B cell (primary cell): ENCODE measurements around the gene TRPV5. TPM values are rescaled to one million over a fixed set of nuclear protein-coding genes. Genes with fewer than 3 reads are reported as not detected.

Experiments used
- ATAC-seq: fragments of 200-7000 bp; cut with Tn5 transposase; one replicate; pipeline ENCODE4 v1.10.0; 2021; ENCODE audit warnings: low read depth, mild to moderate bottlenecking, moderate number of reproducible peaks, moderate library complexity
- CTCF ChIA-PET: fragments of 350-600 bp; sonication (Branson Sonifier 250); formaldehyde crosslinking; loops from one replicate; lab custom pipeline; 2021; ENCODE audit warnings: antibody characterized with exemption, inconsistent platforms; lab: Charles Lee
- POLR2A ChIA-PET: fragments of 350-600 bp; sonication (Branson Sonifier 250); formaldehyde crosslinking; loops from one replicate; lab custom pipeline; 2021; ENCODE audit warnings: antibody characterized with exemption; lab: Charles Lee
- DNase-seq: peaks from one replicate; pipeline ENCODE4 v3.0.0; 2013
- H2AFZ ChIP-seq: 2 replicates; pipeline ENCODE4 v1.6.1; 2012; ENCODE audit warnings: mild to moderate bottlenecking, low read depth, low read length; ENCODE audit not compliant: insufficient read depth, poor library complexity, severe bottlenecking
- H3K27ac ChIP-seq, 2 donors: 1 replicate in 1 of 2; 2 replicates in 1 of 2; pipeline ENCODE4 v1.5.1; 2012 to 2013; ENCODE audit warnings: low read length in 2 of 2, mild to moderate bottlenecking in 2 of 2, moderate library complexity in 1 of 2
- H3K27me3 ChIP-seq, 4 experiments: fragments of 200-600 bp in 1 of 4; sonication (generic) in 1 of 4; replicated peaks in 1 of 4; 1 replicate in 2 of 4; 2 replicates in 2 of 4; pipeline versions ENCODE4 v1.6.1 to v1.7.0; 2013 to 2016; ENCODE audit warnings: low read length in 3 of 4, mild to moderate bottlenecking in 2 of 4, mixed read lengths in 1 of 4, moderate library complexity in 1 of 4; ENCODE audit not compliant: insufficient read depth in 4 of 4, control insufficient read depth in 3 of 4; ENCODE audit errors: control extremely low read depth in 1 of 4
- H3K36me3 ChIP-seq, 2 experiments: replicated peaks in 1 of 2; 1 replicate in 1 of 2; 2 replicates in 1 of 2; pipeline versions ENCODE4 v1.6.1 to v1.7.1; 2013; ENCODE audit warnings: low read length in 1 of 2; ENCODE audit not compliant: insufficient read depth in 2 of 2, control insufficient read depth in 1 of 2; ENCODE audit errors: control extremely low read depth in 1 of 2, extremely low read depth in 1 of 2
- H3K4me1 ChIP-seq, 2 donors: fragments of 200-600 bp in 1 of 2; sonication (generic) in 1 of 2; 1 replicate in 1 of 2; 2 replicates in 1 of 2; pipeline versions ENCODE4 v1.5.1 to v1.6.1; 2013 to 2017; ENCODE audit warnings: low read length in 2 of 2; ENCODE audit not compliant: control insufficient read depth in 2 of 2, insufficient read depth in 2 of 2
- H3K4me2 ChIP-seq: replicated peaks from 2 replicates; pipeline ENCODE3; 2012; ENCODE audit warnings: mild to moderate bottlenecking, low read depth, low read length; ENCODE audit not compliant: poor library complexity, severe bottlenecking
- H3K4me3 ChIP-seq, 5 experiments: fragments of 200-600 bp in 1 of 5; sonication (generic) in 1 of 5; 1 replicate in 3 of 5; 2 replicates in 2 of 5; pipeline versions ENCODE4 v1.5.1 to v1.7.0; 2011 to 2016; ENCODE audit warnings: low read length in 4 of 5, mild to moderate bottlenecking in 4 of 5, low read depth in 2 of 5, control low read depth in 1 of 5, moderate library complexity in 1 of 5; ENCODE audit not compliant: insufficient read depth in 1 of 5; ENCODE audit errors: control extremely low read depth in 1 of 5, extremely low read depth in 1 of 5
- H3K79me2 ChIP-seq: fragments of 200-600 bp; sonication (generic); one replicate; pipeline ENCODE4 v1.6.0; 2016; ENCODE audit warnings: low read length; ENCODE audit not compliant: control insufficient read depth, insufficient read depth
- H3K9ac ChIP-seq: fragments of 200-600 bp; sonication (generic); 2 replicates; pipeline ENCODE4 v1.6.1; 2017; ENCODE audit warnings: mild to moderate bottlenecking, low read length, moderate library complexity
- H3K9me3 ChIP-seq, 3 donors: one replicate each; pipeline versions ENCODE4 v1.6.1 to v1.7.1; 2013; ENCODE audit warnings: low read length in 2 of 3; ENCODE audit not compliant: control insufficient read depth in 2 of 3, insufficient read depth in 1 of 3; ENCODE audit errors: control extremely low read depth in 1 of 3
- H4K20me1 ChIP-seq: 2 replicates; pipeline ENCODE4 v1.6.0; 2012; ENCODE audit warnings: mild to moderate bottlenecking, low read length; ENCODE audit not compliant: insufficient read depth, control insufficient read depth, poor library complexity, severe bottlenecking
- H3K27ac Mint-ChIP-seq: one replicate; pipeline ENCODE4 v1.8.0; 2021; ENCODE audit warnings: mixed read lengths
- H3K27me3 Mint-ChIP-seq: one replicate; pipeline ENCODE4 v1.8.0; 2021; ENCODE audit warnings: mixed read lengths
- H3K4me1 Mint-ChIP-seq: one replicate; pipeline ENCODE4 v1.8.0; 2021; ENCODE audit warnings: mixed read lengths
- H3K4me3 Mint-ChIP-seq: one replicate; pipeline ENCODE4 v1.8.0; 2021; ENCODE audit warnings: mixed read lengths
- H3K9me3 Mint-ChIP-seq: one replicate; pipeline ENCODE4 v1.8.0; 2022; ENCODE audit warnings: mixed read lengths; ENCODE audit not compliant: insufficient read depth
- CTCF ChIP-seq: fragments of 200-600 bp; IDR thresholded peaks from one replicate; pipeline ENCODE4 v1.8.0; 2022; ENCODE audit warnings: antibody characterized with exemption, mild to moderate bottlenecking
- EZH2 ChIP-seq: IDR thresholded peaks from 2 replicates; pipeline ENCODE4 v1.6.1; 2012; ENCODE audit warnings: borderline replicate concordance, low read depth, mild to moderate bottlenecking, moderate library complexity, low read length; ENCODE audit not compliant: insufficient read depth, poor library complexity, severe bottlenecking
- WGBS: methylation state at CpG from one replicate; pipeline ENCODE4 v1.1.5; 2013; ENCODE audit warnings: missing lambda C conversion rate; ENCODE audit not compliant: insufficient coverage; 5-methylcytosine and 5-hydroxymethylcytosine counted together
- intact Hi-C: fragments of 100-400 bp; cut with micrococcal nuclease; formaldehyde crosslinking; loops from one replicate; pipeline ENCODE4 v1.10.0; 2022
- polyA plus RNA-seq: library from polyadenylated mRNA; depleted of rRNA; stranded (reverse); fragments of >200 nt; gene quantifications from 2 replicates; pipeline ENCODE4 v1.2.3, GENCODE V29; 2012
- total RNA-seq, 2 donors: library from RNA; stranded (reverse); fragments of 120-200 nt in 1 of 2; gene quantifications; 1 replicate in 1 of 2; 2 replicates in 1 of 2; pipeline versions ENCODE4 v1.2.3 to v1.2.4, GENCODE V29; 2013 to 2022

TRPV5 gene
- total and polyA plus RNA-seq, 2 donors (not counting 1 experiment from before 2014, with no cell fraction given) = 0.03 TPM; not detected in 1

- intact Hi-C loops = no loop called here
- Mint-ChIP-seq H3K27me3 (peaks cover 49% of the 10 kb centered on the region), H3K4me1 (no peaks in the 10 kb centered on the region), H3K4me3 (no peak overlapping the region), H3K9me3 (no peaks in the 10 kb centered on the region), H3K27ac (no peak overlapping the region)
- 100% methylated on average over 1 of the region's 4 CpGs for WGBS
- POLR2A ChIA-PET = no interaction called here
- Histone ChIP-seq H3K4me1 (no peaks in the 10 kb centered on the region), H2AFZ (no peak overlapping the region), H3K36me3 (no peaks in the 10 kb centered on the region), H3K4me2 (no peak overlapping the region), H4K20me1 (no peaks in the 10 kb centered on the region), H3K27me3 (peaks cover 0 to 21% (median 13%) of the 10 kb centered on the region in 4 experiments), H3K79me2 (no peaks in the 10 kb centered on the region), H3K9me3 (no peaks in the 10 kb centered on the region), H3K9ac (no peak overlapping the region), H3K27ac (no peak overlapping the region), H3K4me3 (no peak overlapping the region)
- no peak for TF ChIP-seq CTCF
- no peak for TF ChIP-seq EZH2
- ATAC-seq (no peak), DNase-seq (no peak)
- CTCF ChIA-PET = no interaction called here
These were observed 34.7 kb upstream of the TRPV5 start for GRCh38 chr7:142968229-142968628.

GRCh38 chr7:142964502-142965246 is 31.1 kb upstream of the TRPV5 start:
- no peak overlapping the region for H3K4me2 ChIP-seq
- Mint-ChIP-seq H3K27me3 (peaks cover 51% of the 10 kb centered on the region), H3K9me3 (no peaks in the 10 kb centered on the region), H3K27ac (no peak overlapping the region), H3K4me1 (no peaks in the 10 kb centered on the region), H3K4me3 (no peak overlapping the region)
- H3K4me1 ChIP-seq = no peaks in the 10 kb centered on the region
- DNase-seq = no peak
- no peaks in the 10 kb centered on the region for H3K79me2 ChIP-seq
- no peak overlapping the region for H3K9ac ChIP-seq
- H3K27ac ChIP-seq = no peak overlapping the region
- ChIA-PET CTCF (no interaction called here), POLR2A (no interaction called here)
- H3K4me3 ChIP-seq = no peak overlapping the region
- H2AFZ ChIP-seq = no peak overlapping the region
- intact Hi-C loops = no loop called here
- 86% methylated on average over 2 of the region's 6 CpGs for WGBS
- H3K36me3 ChIP-seq = no peaks in the 10 kb centered on the region
- TF ChIP-seq CTCF = no peak
- no peak for TF ChIP-seq EZH2
- peaks cover 0 to 23% (median 13%) of the 10 kb centered on the region in 4 experiments for H3K27me3 ChIP-seq
- no peaks in the 10 kb centered on the region for H4K20me1 ChIP-seq
- H3K9me3 ChIP-seq = no peaks in the 10 kb centered on the region
- ATAC-seq = no peak
